H1 (cell line): ENCODE data around the gene GABRA4. TPM values are rescaled to one million over a fixed set of nuclear protein-coding genes. Genes with fewer than 3 reads are reported as not detected.
A peak's percentile ranks its signal among the peaks of the same experiment; 100 is the strongest.

Source experiments
- CTCF ChIA-PET: fragments of 300-600 bp; sonication (Branson Sonifier 250); formaldehyde crosslinking; loops from one replicate; lab custom pipeline; 2021; ENCODE audit not compliant: partially characterized antibody; lab: Charles Lee
- POLR2A ChIA-PET: fragments of 300-600 bp; sonication (Branson Sonifier 250); formaldehyde crosslinking; loops from one replicate; lab custom pipeline; 2021; ENCODE audit warnings: inconsistent platforms; ENCODE audit not compliant: partially characterized antibody; lab: Charles Lee
- DNase-seq, 2 experiments: peaks; one replicate each; pipeline versions ENCODE4 v3.0.0 to v3.0.0-alpha.2; 2010 to 2022; ENCODE audit warnings: low spot score in 2 of 2, low read depth in 1 of 2, mixed read lengths in 1 of 2
- FAIRE-seq: peaks from 2 replicates; lab custom pipeline; 2011; peaks lifted over from hg19 to GRCh38; lab: Jason Lieb, UNC
- H2AFZ ChIP-seq: 2 replicates; pipeline ENCODE4 v1.8.1; 2012; ENCODE audit warnings: low read length, inconsistent platforms
- H2AK5ac ChIP-seq: 2 replicates; pipeline ENCODE4 v1.6.1; 2013; ENCODE audit warnings: low read depth, low read length
- H2BK120ac ChIP-seq: replicated peaks from 2 replicates; pipeline ENCODE3; 2013; ENCODE audit warnings: low read depth, low read length, inconsistent platforms
- H2BK12ac ChIP-seq: 2 replicates; pipeline ENCODE4 v1.6.1; 2013; ENCODE audit warnings: low read depth, low read length
- H2BK15ac ChIP-seq: 2 replicates; pipeline ENCODE4 v1.6.1; 2013; ENCODE audit warnings: low read length
- H2BK20ac ChIP-seq: 2 replicates; pipeline ENCODE4 v1.6.1; 2013; ENCODE audit warnings: low read length
- H2BK5ac ChIP-seq: 2 replicates; pipeline ENCODE4 v1.6.1; 2013; ENCODE audit warnings: low read depth, low read length
- H3K14ac ChIP-seq: 2 replicates; pipeline ENCODE4 v1.6.1; 2013; ENCODE audit warnings: inconsistent platforms; ENCODE audit not compliant: insufficient read length
- H3K18ac ChIP-seq: 2 replicates; pipeline ENCODE4 v1.6.1; 2013; ENCODE audit warnings: low read length; ENCODE audit errors: extremely low read depth
- H3K23ac ChIP-seq: 2 replicates; pipeline ENCODE4 v1.6.1; 2013; ENCODE audit warnings: inconsistent platforms; ENCODE audit not compliant: insufficient read length
- H3K23me2 ChIP-seq: 2 replicates; pipeline ENCODE4 v1.6.1; 2013; ENCODE audit warnings: low read depth, low read length
- H3K27ac ChIP-seq: 2 replicates; pipeline ENCODE4 v1.6.1; 2011; ENCODE audit warnings: low read depth, low read length, inconsistent platforms
- H3K27me3 ChIP-seq, 4 experiments: replicated peaks in 1 of 4; 1 replicate in 1 of 4; 2 replicates in 3 of 4; pipeline versions ENCODE4 v1.6.1 to v1.8.1; 2011 to 2013; ENCODE audit warnings: low read length in 3 of 4, mild to moderate bottlenecking in 3 of 4, inconsistent platforms in 2 of 4, mixed read lengths in 2 of 4, moderate library complexity in 1 of 4; ENCODE audit not compliant: control insufficient read depth in 3 of 4, insufficient read depth in 3 of 4; ENCODE audit errors: extremely low read depth in 1 of 4
- H3K36me3 ChIP-seq, 4 experiments: 2 replicates each; pipeline versions ENCODE4 v1.6.1 to v1.8.1; 2011 to 2013; ENCODE audit warnings: mild to moderate bottlenecking in 4 of 4, low read length in 3 of 4, moderate library complexity in 2 of 4, control low read depth in 1 of 4, inconsistent platforms in 1 of 4; ENCODE audit not compliant: insufficient read depth in 4 of 4, control insufficient read depth in 2 of 4
- H3K4ac ChIP-seq: replicated peaks from 2 replicates; pipeline ENCODE3; 2013; ENCODE audit warnings: low read length, low read depth, mixed read lengths, inconsistent platforms; ENCODE audit not compliant: insufficient read length
- H3K4me1 ChIP-seq, 4 experiments: replicated peaks in 1 of 4; 1 replicate in 1 of 4; 2 replicates in 3 of 4; pipeline versions ENCODE4 v1.6.1 to v1.8.1; 2011 to 2013; ENCODE audit warnings: low read length in 3 of 4, inconsistent platforms in 2 of 4, mixed read lengths in 1 of 4; ENCODE audit not compliant: insufficient read depth in 4 of 4, control insufficient read depth in 3 of 4
- H3K4me2 ChIP-seq, 2 experiments: 2 replicates each; pipeline versions ENCODE4 v1.6.1 to v1.8.1; 2011 to 2013; ENCODE audit warnings: low read depth in 2 of 2, low read length in 2 of 2, control low read depth in 1 of 2, inconsistent platforms in 1 of 2, mild to moderate bottlenecking in 1 of 2; ENCODE audit not compliant: insufficient read depth in 1 of 2
- H3K4me3 ChIP-seq, 4 experiments: fragments of 200-600, 300-600 bp in 1 of 4; sonication (generic), shearing (Covaris generic), sonication (Bioruptor Twin) in 1 of 4; 2 replicates each; pipeline versions ENCODE4 v1.5.1 to v1.8.1; 2011 to 2016; ENCODE audit warnings: low read length in 4 of 4, low read depth in 3 of 4, control low read depth in 2 of 4, inconsistent platforms in 2 of 4, mild to moderate bottlenecking in 2 of 4, mixed read lengths in 1 of 4, moderate library complexity in 1 of 4; ENCODE audit not compliant: insufficient read depth in 2 of 4; ENCODE audit errors: extremely low read depth in 1 of 4
- H3K56ac ChIP-seq: replicated peaks from 2 replicates; pipeline ENCODE3; 2013; ENCODE audit warnings: low read depth, mild to moderate bottlenecking, mixed read lengths, low read length, inconsistent platforms; ENCODE audit not compliant: insufficient read length
- H3K79me1 ChIP-seq: 2 replicates; pipeline ENCODE4 v1.6.1; 2013; ENCODE audit warnings: low read depth, low read length, control low read depth
- H3K79me2 ChIP-seq, 2 experiments: 2 replicates each; pipeline versions ENCODE4 v1.6.1 to v1.8.1; 2012 to 2013; ENCODE audit warnings: low read length in 2 of 2, mild to moderate bottlenecking in 2 of 2, inconsistent platforms in 1 of 2; ENCODE audit not compliant: insufficient read depth in 2 of 2, control insufficient read depth in 1 of 2
- H3K9ac ChIP-seq, 4 experiments: replicated peaks in 1 of 4; 1 replicate in 1 of 4; 2 replicates in 3 of 4; pipeline versions ENCODE4 v1.6.1 to v1.8.1; 2011 to 2013; ENCODE audit warnings: low read depth in 3 of 4, low read length in 3 of 4, control low read depth in 2 of 4, mild to moderate bottlenecking in 2 of 4, moderate library complexity in 2 of 4, inconsistent platforms in 1 of 4; ENCODE audit errors: extremely low read depth in 1 of 4
- H3K9me3 ChIP-seq, 2 experiments: 2 replicates each; pipeline versions ENCODE4 v1.6.1 to v1.8.1; 2012 to 2013; ENCODE audit warnings: mild to moderate bottlenecking in 2 of 2, moderate library complexity in 2 of 2, control low read depth in 1 of 2, inconsistent platforms in 1 of 2, low read depth in 1 of 2, low read length in 1 of 2, mixed read lengths in 1 of 2; ENCODE audit not compliant: insufficient read depth in 2 of 2
- H4K20me1 ChIP-seq, 2 experiments: replicated peaks in 1 of 2; 2 replicates each; pipeline versions ENCODE3 to v1.8.1; 2011 to 2013; ENCODE audit warnings: inconsistent platforms in 2 of 2, low read length in 2 of 2, mild to moderate bottlenecking in 1 of 2; ENCODE audit not compliant: insufficient read depth in 2 of 2, control insufficient read depth in 1 of 2
- H4K5ac ChIP-seq: 2 replicates; pipeline ENCODE4 v1.6.1; 2013; ENCODE audit warnings: low read length, low read depth, mixed read lengths, inconsistent platforms; ENCODE audit not compliant: insufficient read length
- H4K8ac ChIP-seq: 2 replicates; pipeline ENCODE4 v1.8.0; 2013; ENCODE audit warnings: mild to moderate bottlenecking, moderate library complexity, low read length, inconsistent platforms; ENCODE audit not compliant: insufficient read depth; ENCODE audit errors: extremely low read depth
- H4K91ac ChIP-seq: replicated peaks from 2 replicates; pipeline ENCODE3; 2013; ENCODE audit warnings: low read length, mixed read lengths, inconsistent platforms; ENCODE audit not compliant: insufficient read length
- ASH2L ChIP-seq: fragments of 200-600, 300-600 bp; sonication (generic); IDR thresholded peaks from one replicate; pipeline ENCODE4 v1.7.1; 2017; ENCODE audit warnings: low read length
- CHD2 ChIP-seq: IDR thresholded peaks from 2 replicates; pipeline ENCODE4 v1.6.1; 2012; ENCODE audit warnings: low read length, improper control_type of control experiment
- EZH2 ChIP-seq: fragments of 200-600 bp; sonication (generic); IDR thresholded peaks from 2 replicates; pipeline ENCODE4 v1.7.1; 2012; ENCODE audit warnings: low read depth, mild to moderate bottlenecking, moderate library complexity, low read length, inconsistent platforms; ENCODE audit not compliant: severe bottlenecking
- KDM4A ChIP-seq: IDR thresholded peaks from one replicate; pipeline ENCODE4 v1.7.1; 2012; ENCODE audit warnings: low read depth, mild to moderate bottlenecking, moderate library complexity, low read length, inconsistent platforms; ENCODE audit not compliant: severe bottlenecking
- PHF8 ChIP-seq: fragments of 200-600 bp; sonication (generic); conservative IDR thresholded peaks from 2 replicates; pipeline ENCODE4 v1.7.1; 2012; ENCODE audit warnings: low read depth, mild to moderate bottlenecking, inconsistent platforms, low read length, moderate library complexity
- RNF2 ChIP-seq: fragments of 200-900, 300-1000 bp; sonication (generic); IDR thresholded peaks from 2 replicates; pipeline ENCODE4 v1.7.1; 2016; ENCODE audit warnings: borderline replicate concordance, low read depth, mild to moderate bottlenecking, antibody characterized with exemption, low read length; ENCODE audit not compliant: poor library complexity, severe bottlenecking; ENCODE audit errors: missing control alignments
- SIN3A ChIP-seq, 2 experiments: IDR thresholded peaks in 1 of 2; conservative IDR thresholded peaks in 1 of 2; 2 replicates each; pipeline ENCODE4 v1.6.1; 2011 to 2012; ENCODE audit warnings: low read length in 2 of 2, improper control_type of control experiment in 1 of 2, low read depth in 1 of 2, mild to moderate bottlenecking in 1 of 2
- SUZ12 ChIP-seq: fragments of 200-600 bp; sonication (generic); IDR thresholded peaks from 2 replicates; pipeline ENCODE4 v1.6.1; 2012; ENCODE audit warnings: mild to moderate bottlenecking, inconsistent platforms, low read length, moderate library complexity, mixed read lengths
- WGBS, 2 experiments: shearing (Covaris generic) in 1 of 2; methylation state at CpG; one replicate each; pipeline versions ENCODE4 v1.1.6 to v1.1.7; 2013 to 2015; ENCODE audit warnings: low lambda C conversion rate in 2 of 2, mixed read lengths in 2 of 2, inconsistent platforms in 1 of 2, low coverage in 1 of 2, missing lambda C conversion rate in 1 of 2; ENCODE audit not compliant: insufficient replicate concordance in 2 of 2, insufficient coverage in 1 of 2, insufficient read length in 1 of 2; ENCODE audit errors: extremely low coverage in 1 of 2, missing lambda C conversion rate in 1 of 2; 5-methylcytosine and 5-hydroxymethylcytosine counted together
- long read RNA-seq, 2 experiments: library from RNA in 1 of 2; library from capped mRNA in 1 of 2; stranded (forward); transcript quantifications; one replicate each; pipeline ENCODE4 v2.0.0, GENCODE V29; 2021; ENCODE audit warnings: inconsistent platforms in 1 of 2
- polyA minus RNA-seq, 3 experiments: library from RNA; depleted of rRNA, polyadenylated mRNA; stranded (reverse); fragments of >200 nt; gene quantifications; 1 replicate in 2 of 3; 2 replicates in 1 of 3; pipeline ENCODE4 v1.2.3, GENCODE V29; 2011
- polyA plus RNA-seq, 7 experiments: library from polyadenylated mRNA; depleted of rRNA in 3 of 7; stranded (reverse) in 5 of 7; unstranded in 2 of 7; fragments of >200 nt in 5 of 7; fragments of 200-250 nt in 2 of 7; gene quantifications; 1 replicate in 5 of 7; 2 replicates in 1 of 7; 4 replicates in 1 of 7; pipeline versions ENCODE4 v1.2.1 to v1.2.3, GENCODE V29; 2011 to 2013; ENCODE audit warnings: missing spikeins in 2 of 7, mixed read lengths in 2 of 7
- total RNA-seq: library from RNA; stranded (reverse); fragmentation: NEBNext Ultra II Directional; extraction: Animal tissue kit (Norgen Biotek cat#: 25700); gene quantifications from 2 replicates; pipeline ENCODE4 v1.2.1, GENCODE V29; 2021

The GABRA4 gene
- 0.33 and 0.37 TPM in 2 replicates for total RNA-seq
- polyA plus RNA-seq (2011; rRNA removed): 0.09 and 0.33 TPM in 2 replicates
- polyA plus RNA-seq (2011; cell fraction: cytosol; rRNA removed): 0.13 TPM
- polyA plus RNA-seq (2011; cell fraction: nucleus; rRNA removed): 0.17 TPM
- polyA plus RNA-seq (2012, experiment 1 of 2): 0.04 to 0.23 TPM (median 0.17 TPM) in 3 of 4 replicates, not detected in the other
- polyA plus RNA-seq (2012, experiment 2 of 2): 0.38 TPM
- 0.34 TPM for polyA plus RNA-seq (2013, experiment 1 of 2)
- polyA plus RNA-seq (2013, experiment 2 of 2): 0.46 TPM
- polyA minus RNA-seq (2011; rRNA and poly(A)+ RNA removed): 0.09 and 0.27 TPM in 2 replicates
- polyA minus RNA-seq (2011; cell fraction: cytosol; rRNA and poly(A)+ RNA removed): not detected
- polyA minus RNA-seq (2011; cell fraction: nucleus; rRNA and poly(A)+ RNA removed): 0.60 TPM
- long read RNA-seq, experiment 1, partial matches to known transcripts: 1 of 1 reads
- long read RNA-seq, experiment 1, other reads (novel, unspliced or antisense): 0 of 1 reads
- long read RNA-seq, experiment 2: 0 reads

DNA sequence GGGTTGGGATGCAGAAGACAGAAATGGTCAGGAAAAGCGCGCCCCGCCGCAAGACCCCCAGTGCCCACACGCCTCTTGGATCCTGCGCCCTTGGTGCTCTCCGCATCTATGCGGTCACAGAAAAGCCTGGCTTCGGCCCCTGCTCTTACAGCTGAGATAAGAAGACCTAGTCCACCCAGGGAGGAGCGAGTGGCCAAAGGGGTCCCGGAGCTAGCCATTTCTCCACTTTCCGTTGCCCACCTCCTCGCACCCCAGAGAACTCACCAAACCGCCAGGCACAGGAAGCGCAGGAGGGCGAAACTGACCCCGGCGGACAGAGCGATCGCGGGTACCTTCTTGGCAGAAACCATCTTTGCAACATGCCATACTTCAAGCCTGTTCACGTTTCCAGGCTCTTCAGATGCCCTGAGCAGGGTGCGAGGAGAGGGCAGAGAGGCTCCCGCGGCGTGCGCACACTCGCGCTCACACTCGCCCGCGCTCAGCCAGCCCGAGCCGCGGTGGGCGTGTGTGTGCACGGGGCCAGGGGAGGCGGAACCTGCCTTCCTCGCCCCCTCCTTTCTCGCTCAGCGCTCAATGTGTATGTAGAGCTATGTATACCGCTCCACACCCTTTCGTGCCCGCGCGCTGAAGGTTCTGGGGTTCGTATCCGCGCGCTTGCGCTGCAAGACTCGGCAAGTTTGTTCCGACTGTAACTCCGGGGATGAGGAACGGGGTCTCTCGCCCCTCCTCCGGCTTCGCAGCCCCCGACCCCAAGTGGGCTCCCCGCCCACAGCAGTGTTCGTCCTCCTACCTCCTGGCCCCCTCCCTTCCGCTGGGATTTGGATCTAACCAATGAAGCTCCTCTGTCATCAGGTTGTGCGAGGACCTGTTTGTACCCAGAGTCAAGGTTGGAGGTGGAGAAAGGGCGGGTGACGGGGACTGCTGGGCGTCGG lies at the start of gene GABRA4:
Gene GABRA4 (minus strand): TSS at position 507 of the 932 bp plus-strand sequence. CDS start 157 bp downstream, at position 350.
- TF ChIP-seq EZH2 (peak; percentile 64), SUZ12 (peak; percentile 78), SIN3A (conservative IDR thresholded peaks at IDR 0.05 in 1 of 2, IDR thresholded peaks at IDR 0.05 in 1 of 2; ENCODE audit: low read depth in 1 of 2, low read length in 2 of 2) (no peak), PHF8 (peak; percentile 44; the same call in 1 of the 2 replicates), CHD2 (no peak), RNF2 (peak; percentile 63), KDM4A (peak; percentile 98), ASH2L (peak; percentile 24)
- H3K18ac ChIP-seq: no peak within 1 kb of the TSS
- H2BK12ac ChIP-seq: no peak within 1 kb of the TSS; the same call in 1 of the 2 replicates
- H3K79me1 ChIP-seq: no peaks in the 10 kb centered on the region
- FAIRE-seq (no peak), DNase-seq (peak in 1 of 2 experiments; percentile 68)
- no peak within 1 kb of the TSS for H2AK5ac ChIP-seq
- H3K4me1 ChIP-seq: no peaks in the 10 kb centered on the region; a peak in 1 of 7 replicates
- no peak within 1 kb of the TSS for H2BK5ac ChIP-seq
- H4K91ac ChIP-seq: no peak within 1 kb of the TSS
- no peaks in the 10 kb centered on the region for H3K36me3 ChIP-seq
- POLR2A ChIA-PET: no interaction called here
- peaks cover 12% of the 10 kb centered on the region for H3K23me2 ChIP-seq
- no peaks in the 10 kb centered on the region for H4K20me1 ChIP-seq
- CTCF ChIA-PET: interaction anchor here (1.7 kb wide), 1 partner anchor 61 kb away, joined by 4 read pairs; no protein-coding TSS in a partner anchor
- H2BK20ac ChIP-seq: no peak within 1 kb of the TSS
- H3K4me2 ChIP-seq: peak within 1 kb of the TSS; percentile 86 to 100
- no peaks in the 10 kb centered on the region for H3K79me2 ChIP-seq
- H3K27me3 ChIP-seq: peaks cover 27 to 47% (median 40%) of the 10 kb centered on the region in 4 experiments
- H3K27ac ChIP-seq: no peak within 1 kb of the TSS
- no peak within 1 kb of the TSS for H3K14ac ChIP-seq
- WGBS, 2 experiments: 3% methylated on average over 54 of the region's 67 CpGs; no CpG with 5 or more reads in 1 of the 2 experiments
- H2AFZ ChIP-seq: peak within 1 kb of the TSS; percentile 89
- H3K9me3 ChIP-seq: no peaks in the 10 kb centered on the region
- H4K5ac ChIP-seq: no peak within 1 kb of the TSS
- no peak within 1 kb of the TSS for H3K4ac ChIP-seq
- H3K56ac ChIP-seq: no peak within 1 kb of the TSS
- peak within 1 kb of the TSS; percentile 43 to 86 (median 77) for H3K4me3 ChIP-seq
- H2BK15ac ChIP-seq: no peak within 1 kb of the TSS
- H2BK120ac ChIP-seq: no peak within 1 kb of the TSS
- H3K23ac ChIP-seq: no peak within 1 kb of the TSS
- no peak within 1 kb of the TSS for H3K9ac ChIP-seq
- peak within 1 kb of the TSS; percentile 45; the same call in 1 of the 2 replicates for H4K8ac ChIP-seq
